ENCODE data around the gene ACOX2. TPM values are rescaled to one million over a fixed set of nuclear protein-coding genes. Genes with fewer than 3 reads are reported as not detected.

Gene ACOX2
- 25.6 and 27.1 TPM in 2 replicates for total RNA-seq

GRCh38 chr3:58536501-58537411 lies at the start of gene ACOX2:
Gene ACOX2, minus strand, starts transcription at chr3:58537190. Its CDS starts 2,084 bp downstream, at chr3:58535106.

GRCh38 chr3:58577269-58577821 lies 40.4 kb upstream of the ACOX2 start, which contains the start of gene FAM107A:
Gene FAM107A, minus strand, starts transcription at chr3:58577391. Its CDS starts 7,531 bp downstream, at chr3:58569860.

GRCh38 chr3:58491506-58492402 lies 45.2 kb downstream of the ACOX2 start, which contains the start of gene KCTD6:
Gene KCTD6, plus strand, starts transcription at chr3:58492096. Its CDS starts 6,660 bp downstream, at chr3:58498756.

Other genes with a start within 250 kb of the ACOX2 start
- 12.4 and 12.7 TPM in 2 replicates for gene RPP14, start 230.9 kb downstream of the ACOX2 start, total RNA-seq
- gene HTD2, start 230.7 kb downstream of the ACOX2 start, total RNA-seq, result 4.8 TPM in 2 replicates
- gene PXK, start 204.3 kb downstream of the ACOX2 start, total RNA-seq, result 24.4 and 30.3 TPM in 2 replicates
- 103 and 121 TPM in 2 replicates for gene PDHB, start 103.4 kb downstream of the ACOX2 start, total RNA-seq
- gene KCTD6, start 45.1 kb downstream of the ACOX2 start, total RNA-seq, result 7.8 and 7.9 TPM in 2 replicates
- gene FAM107A, start 40.2 kb upstream of the ACOX2 start, total RNA-seq, result 0.99 and 1.2 TPM in 2 replicates
- gene FAM3D, start 129.6 kb upstream of the ACOX2 start, total RNA-seq, result 0.13 and 0.19 TPM in 2 replicates